Measurements from ENCODE around the gene PPFIA2. TPM values are rescaled to one million over a fixed set of nuclear protein-coding genes. Genes with fewer than 3 reads are reported as not detected.

PPFIA2 gene
- polyA plus RNA-seq, 1 of the 3 experiments (the other 2 are of a cell fraction): not detected

GRCh38 chr12:81274637-81275529 lies 484.3 kb downstream of the PPFIA2 start:
- Histone ChIP-seq H3K9me2 (no peaks in the 10 kb centered on the region), H3F3A (replicated peaks; ENCODE audit: insufficient read depth) (no peaks in the 10 kb centered on the region), H3K36me3 (replicated peaks in 1 of 2; ENCODE audit: control insufficient read depth in 1 of 2, insufficient read depth in 2 of 2, low read length in 1 of 2) (no peaks in the 10 kb centered on the region), H3K4me2 (no peak overlapping the region), H4K20me1 (ENCODE audit: insufficient read depth) (no peaks in the 10 kb centered on the region), H3K79me2 (ENCODE audit: insufficient read depth) (no peaks in the 10 kb centered on the region), H3K9me3 (no peaks in the 10 kb centered on the region), H3K9ac (no peak overlapping the region), H3K4me1 (ENCODE audit: control insufficient read depth in 1 of 2, insufficient read depth in 2 of 2, low read depth in 1 of 2, low read length in 1 of 2) (no peaks in the 10 kb centered on the region), H2AFZ (ENCODE audit: low read depth) (no peak overlapping the region), H3K27ac (ENCODE audit: low read depth in 2 of 2, low read length in 1 of 2) (no peak overlapping the region), H3K4me3 (ENCODE audit: low read depth in 2 of 2, low read length in 1 of 2) (no peak overlapping the region), H3K27me3 (ENCODE audit: insufficient read depth) (peaks cover 5% of the 10 kb centered on the region; the same call in 1 of the 2 replicates)
- WGBS (ENCODE audit: low lambda C conversion rate): 22% methylated on average over 8 of the region's 8 CpGs
- no peak for DNase-seq
- POLR2A ChIA-PET: no interaction called here
- no peak for TF ChIP-seq TEAD4 (IDR thresholded peaks at IDR 0.05; ENCODE audit: borderline replicate concordance, insufficient read depth)
- no peak for TF ChIP-seq CHD2 (IDR thresholded peaks at IDR 0.05; ENCODE audit: low read length, partially characterized antibody)
- no peak for TF ChIP-seq NFIC (IDR thresholded peaks at IDR 0.05; ENCODE audit: borderline replicate concordance)
- TF ChIP-seq RFX5 (IDR thresholded peaks at IDR 0.05; ENCODE audit: low read length): no peak
- no peak for TF ChIP-seq JUND (IDR thresholded peaks at IDR 0.05)
- no peak for TF ChIP-seq FOXJ3 (CRISPR knock-in tag; IDR thresholded peaks at IDR 0.05)
- TF ChIP-seq CTCF (IDR thresholded peaks at IDR 0.05): no peak
- TF ChIP-seq GABPA (IDR thresholded peaks at IDR 0.05; ENCODE audit: low read depth): no peak
- no peak for TF ChIP-seq FOSL2 (IDR thresholded peaks at IDR 0.05; ENCODE audit: borderline replicate concordance, low read depth)
- TF ChIP-seq MXI1 (IDR thresholded peaks at IDR 0.05; ENCODE audit: low read depth, low read length): no peak
- TF ChIP-seq POLR2AphosphoS5 (IDR thresholded peaks at IDR 0.05; ENCODE audit: low read depth, low read length): no peak
- no peak for TF ChIP-seq NRF1 (IDR thresholded peaks at IDR 0.05; ENCODE audit: low read depth, low read length)
- no peak for TF ChIP-seq REST (IDR thresholded peaks at IDR 0.05; ENCODE audit: low read depth, low read length)
- no peak for TF ChIP-seq YY1 (IDR thresholded peaks at IDR 0.05; ENCODE audit: low read depth)
- CTCF ChIA-PET: no interaction called here
